NCI-H524 treated with DMSO at 0.1 percent for 48 hours (cell line): Measurements from ENCODE around the gene LILRB3.
"Not testable (repeated sequence)": the region's sequence is repeated elsewhere in the genome, so short reads cannot be mapped to it uniquely, and the experiment has no call there.

Source experiments
- DNase-seq: peaks from one replicate; lab custom pipeline; 2025; lab: John Stamatoyannopoulos, UW

The LILRB3 gene

GRCh38 chr19:54242234-54242633, 19.4 kb upstream of the LILRB3 start:
- DNase-seq = not testable (repeated sequence)

GRCh38 chr19:54240372-54241336, 17.8 kb upstream of the LILRB3 start:
- DNase-seq = not testable (repeated sequence)

- not testable (repeated sequence) for DNase-seq
These were observed 16.9 kb upstream of the LILRB3 start for GRCh38 chr19:54239491-54240371.

- no peak for DNase-seq
These were observed 11.1 kb upstream of the LILRB3 start for GRCh38 chr19:54233941-54234340.

- no peak for DNase-seq
These were observed 8.5 kb upstream of the LILRB3 start for GRCh38 chr19:54231077-54231931.

GRCh38 chr19:54230031-54230430, 7.2 kb upstream of the LILRB3 start:
- DNase-seq = no peak

- no peak for DNase-seq
These were observed 6.3 kb upstream of the LILRB3 start for GRCh38 chr19:54229146-54229545.

- not testable (repeated sequence) for DNase-seq
These were observed 1.8 kb upstream of the LILRB3 start for GRCh38 chr19:54224619-54225018.

GRCh38 chr19:54223937-54224281, 1.1 kb upstream of the LILRB3 start:
- not testable (repeated sequence) for DNase-seq

GRCh38 chr19:54223277-54223936, 600 bp upstream of the LILRB3 start:
- DNase-seq = not testable (repeated sequence)

GRCh38 chr19:54221947-54222346, 860 bp downstream of the LILRB3 start:
- not testable (repeated sequence) for DNase-seq

GRCh38 chr19:54219702-54220101, 3.1 kb downstream of the LILRB3 start:
- not testable (repeated sequence) for DNase-seq

GRCh38 chr19:54218960-54219661, 3.7 kb downstream of the LILRB3 start:
- DNase-seq = no peak

- DNase-seq = no peak
These were observed 4.5 kb downstream of the LILRB3 start for GRCh38 chr19:54218259-54218658.

GRCh38 chr19:54217517-54218247, 5.1 kb downstream of the LILRB3 start:
- not testable (repeated sequence) for DNase-seq

GRCh38 chr19:54216869-54217268, 5.9 kb downstream of the LILRB3 start:
- DNase-seq = no peak

- not testable (repeated sequence) for DNase-seq
These were observed 8.1 kb downstream of the LILRB3 start for GRCh38 chr19:54214734-54215133.

- not testable (repeated sequence) for DNase-seq
These were observed 8.6 kb downstream of the LILRB3 start for GRCh38 chr19:54214217-54214616.

- DNase-seq = no peak
These were observed 11.6 kb downstream of the LILRB3 start for GRCh38 chr19:54211235-54211634.
